HEK293 (cell line): ENCODE data around the gene UBR2.
A peak's percentile ranks its signal among the peaks of the same experiment; 100 is the strongest.

Experiments
- CTCF ChIA-PET: fragments of 350-600 bp; formaldehyde crosslinking; extraction: SDS; loops from one replicate; lab custom pipeline; 2021; ENCODE audit warnings: antibody characterized with exemption; lab: Yijun Ruan, JAX
- POLR2A ChIA-PET: fragments of 300-600 bp; formaldehyde crosslinking; extraction: SDS; loops from one replicate; lab custom pipeline; 2020; ENCODE audit warnings: antibody characterized with exemption, inconsistent platforms; lab: Yijun Ruan, JAX
- H3K27ac ChIP-seq: fragments of 200-500 bp; sonication (Bioruptor generic); 2 replicates; pipeline ENCODE4 v1.5.1; 2014; ENCODE audit warnings: low read depth, low read length, control low read depth, inconsistent platforms; ENCODE audit errors: extremely low read depth
- H3K36me3 ChIP-seq, 2 experiments: fragments of 200-500 bp in 1 of 2; sonication (Bioruptor generic) in 1 of 2; 1 replicate in 1 of 2; 2 replicates in 1 of 2; pipeline ENCODE4 v1.5.1; 2014 to 2017; ENCODE audit warnings: inconsistent platforms in 2 of 2, low read length in 2 of 2; ENCODE audit not compliant: control insufficient read depth in 2 of 2, insufficient read depth in 1 of 2
- H3K4me1 ChIP-seq: fragments of 200-500 bp; sonication (Bioruptor generic); 2 replicates; pipeline ENCODE4 v1.5.1; 2014; ENCODE audit warnings: mild to moderate bottlenecking, low read length, inconsistent platforms; ENCODE audit not compliant: control insufficient read depth, insufficient read depth
- H3K4me3 ChIP-seq: 2 replicates; pipeline ENCODE4 v1.5.1; 2011; ENCODE audit warnings: low read depth, mild to moderate bottlenecking, control low read depth, low read length, moderate library complexity
- H3K9me3 ChIP-seq: fragments of 200-500 bp; sonication (Bioruptor generic); 2 replicates; pipeline ENCODE4 v1.5.1; 2014; ENCODE audit warnings: low read depth, low read length, inconsistent platforms; ENCODE audit not compliant: control insufficient read depth, insufficient read depth
- CTCF ChIP-seq: fragments of 450-650 bp; formaldehyde crosslinking; IDR thresholded peaks from 2 replicates; pipeline ENCODE4 v1.5.1; 2016; ENCODE audit warnings: missing biosample characterization, missing genetic modification characterization
- KLF7 ChIP-seq: fragments of 450-650 bp; formaldehyde crosslinking; IDR thresholded peaks from 2 replicates; pipeline ENCODE4 v1.5.1; 2016; ENCODE audit warnings: missing biosample characterization, missing genetic modification characterization, borderline replicate concordance
- MZF1 ChIP-seq: fragments of 450-650 bp; formaldehyde crosslinking; IDR thresholded peaks from 2 replicates; pipeline ENCODE4 v1.5.1; 2017; ENCODE audit warnings: missing biosample characterization, missing genetic modification characterization, borderline replicate concordance
- PRDM1 ChIP-seq: fragments of 450-650 bp; formaldehyde crosslinking; IDR thresholded peaks from 2 replicates; pipeline ENCODE4; 2016; ENCODE audit warnings: missing biosample characterization, missing genetic modification characterization
- SALL2 ChIP-seq: fragments of 450-650 bp; formaldehyde crosslinking; IDR thresholded peaks from 2 replicates; pipeline ENCODE4 v1.5.0; 2017; ENCODE audit warnings: missing biosample characterization, mild to moderate bottlenecking, missing genetic modification characterization, borderline replicate concordance
- SCRT1 ChIP-seq: fragments of 450-650 bp; formaldehyde crosslinking; IDR thresholded peaks from 2 replicates; pipeline ENCODE4 v1.5.1; 2016; ENCODE audit warnings: missing biosample characterization, missing genetic modification characterization, borderline replicate concordance
- ZEB2 ChIP-seq: fragments of 450-650 bp; formaldehyde crosslinking; IDR thresholded peaks from 2 replicates; pipeline ENCODE4 v1.5.1; 2016; ENCODE audit warnings: missing biosample characterization, missing genetic modification characterization
- ZFP3 ChIP-seq: fragments of 450-650 bp; formaldehyde crosslinking; IDR thresholded peaks from 2 replicates; pipeline ENCODE4 v1.5.1; 2016; ENCODE audit warnings: low read depth, missing biosample characterization, missing genetic modification characterization
- ZFP41 ChIP-seq: fragments of 450-650 bp; formaldehyde crosslinking; IDR thresholded peaks from 2 replicates; pipeline ENCODE4 v1.5.1; 2016; ENCODE audit warnings: missing biosample characterization, missing genetic modification characterization, borderline replicate concordance
- ZNF114 ChIP-seq: fragments of 450-650 bp; formaldehyde crosslinking; IDR thresholded peaks from 2 replicates; pipeline ENCODE4 v1.5.0; 2017; ENCODE audit warnings: missing biosample characterization, missing genetic modification characterization
- ZNF155 ChIP-seq: fragments of 450-650 bp; formaldehyde crosslinking; IDR thresholded peaks from 2 replicates; pipeline ENCODE4 v1.5.1; 2016; ENCODE audit warnings: missing biosample characterization, missing genetic modification characterization
- ZNF169 ChIP-seq: fragments of 450-650 bp; formaldehyde crosslinking; IDR thresholded peaks from 2 replicates; pipeline ENCODE4 v1.5.1; 2016; ENCODE audit warnings: missing biosample characterization, missing genetic modification characterization
- ZNF2 ChIP-seq: fragments of 450-650 bp; formaldehyde crosslinking; IDR thresholded peaks from 2 replicates; pipeline ENCODE4 v1.5.1; 2016; ENCODE audit warnings: missing biosample characterization, missing genetic modification characterization
- ZNF214 ChIP-seq: fragments of 450-650 bp; formaldehyde crosslinking; IDR thresholded peaks from 2 replicates; pipeline ENCODE4 v1.5.1; 2017; ENCODE audit warnings: missing biosample characterization, mild to moderate bottlenecking, missing genetic modification characterization, borderline replicate concordance
- ZNF266 ChIP-seq: fragments of 450-650 bp; formaldehyde crosslinking; IDR thresholded peaks from 2 replicates; pipeline ENCODE4 v1.5.1; 2016; ENCODE audit warnings: missing biosample characterization, missing genetic modification characterization, low read depth
- ZNF311 ChIP-seq: fragments of 450-650 bp; formaldehyde crosslinking; IDR thresholded peaks from 2 replicates; pipeline ENCODE4 v1.5.1; 2017; ENCODE audit warnings: missing biosample characterization, missing genetic modification characterization, borderline replicate concordance
- ZNF394 ChIP-seq: fragments of 450-650 bp; formaldehyde crosslinking; IDR thresholded peaks from 2 replicates; pipeline ENCODE4 v1.5.1; 2016; ENCODE audit warnings: missing biosample characterization, missing genetic modification characterization, mild to moderate bottlenecking, moderate library complexity, borderline replicate concordance
- ZNF529 ChIP-seq: fragments of 450-650 bp; formaldehyde crosslinking; IDR thresholded peaks from 2 replicates; pipeline ENCODE4 v1.5.1; 2017; ENCODE audit warnings: missing genetic modification characterization, missing biosample characterization; ENCODE audit not compliant: insufficient replicate concordance
- ZNF624 ChIP-seq: fragments of 450-650 bp; formaldehyde crosslinking; IDR thresholded peaks from 2 replicates; pipeline ENCODE4 v1.5.1; 2017; ENCODE audit warnings: missing biosample characterization, missing genetic modification characterization
- ZNF639 ChIP-seq: fragments of 450-650 bp; formaldehyde crosslinking; IDR thresholded peaks from 2 replicates; pipeline ENCODE4 v1.5.1; 2016; ENCODE audit warnings: missing biosample characterization, missing genetic modification characterization
- ZNF660 ChIP-seq: fragments of 450-650 bp; IDR thresholded peaks from 2 replicates; pipeline ENCODE4 v1.5.1; 2018; ENCODE audit warnings: missing biosample characterization, mild to moderate bottlenecking, missing genetic modification characterization
- ZNF664 ChIP-seq: fragments of 450-650 bp; formaldehyde crosslinking; IDR thresholded peaks from 2 replicates; pipeline ENCODE4 v1.5.1; 2016; ENCODE audit warnings: missing biosample characterization, missing genetic modification characterization
- ZNF791 ChIP-seq: fragments of 450-650 bp; formaldehyde crosslinking; IDR thresholded peaks from 2 replicates; pipeline ENCODE4 v1.5.1; 2016; ENCODE audit warnings: missing biosample characterization, missing genetic modification characterization
- ZNF830 ChIP-seq: fragments of 450-650 bp; IDR thresholded peaks from 2 replicates; pipeline ENCODE4 v1.5.0; 2018; ENCODE audit warnings: missing biosample characterization, missing genetic modification characterization, low read depth, mild to moderate bottlenecking, moderate library complexity
- ZSCAN16 ChIP-seq: fragments of 450-650 bp; formaldehyde crosslinking; IDR thresholded peaks from 2 replicates; pipeline ENCODE4 v1.5.1; 2016; ENCODE audit warnings: missing biosample characterization, missing genetic modification characterization
- TF ChIP-seq, protein P1 (sequence below): fragments of 450-650 bp; formaldehyde crosslinking; IDR thresholded peaks from 2 replicates; pipeline ENCODE4 v1.5.1; 2016; ENCODE audit warnings: missing biosample characterization, missing genetic modification characterization, low read depth
- TF ChIP-seq, protein P2 (sequence below): fragments of 450-650 bp; IDR thresholded peaks from 2 replicates; pipeline ENCODE4 v1.5.1; 2018; ENCODE audit warnings: missing biosample characterization, missing genetic modification characterization

The UBR2 gene

GRCh38 chr6:42653851-42654250, 90.0 kb downstream of the UBR2 start (continued):
- TF ChIP-seq ZNF214 (tag by site-specific recombination) (no peak), SCRT1 (no peak), ZNF529 (tag by site-specific recombination) (no peak)
- TF ChIP-seq, protein P1, sequence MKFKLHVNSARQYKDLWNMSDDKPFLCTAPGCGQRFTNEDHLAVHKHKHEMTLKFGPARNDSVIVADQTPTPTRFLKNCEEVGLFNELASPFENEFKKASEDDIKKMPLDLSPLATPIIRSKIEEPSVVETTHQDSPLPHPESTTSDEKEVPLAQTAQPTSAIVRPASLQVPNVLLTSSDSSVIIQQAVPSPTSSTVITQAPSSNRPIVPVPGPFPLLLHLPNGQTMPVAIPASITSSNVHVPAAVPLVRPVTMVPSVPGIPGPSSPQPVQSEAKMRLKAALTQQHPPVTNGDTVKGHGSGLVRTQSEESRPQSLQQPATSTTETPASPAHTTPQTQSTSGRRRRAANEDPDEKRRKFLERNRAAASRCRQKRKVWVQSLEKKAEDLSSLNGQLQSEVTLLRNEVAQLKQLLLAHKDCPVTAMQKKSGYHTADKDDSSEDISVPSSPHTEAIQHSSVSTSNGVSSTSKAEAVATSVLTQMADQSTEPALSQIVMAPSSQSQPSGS (tag by site-specific recombination) = no peak

- ChIA-PET CTCF (interaction anchor here (0.7 to 6.1 kb wide), 5 partner anchors 16 to 241 kb away, joined by 4 to 91 read pairs (median 13); partner anchors contain the start of gene RPL7L1), POLR2A (no interaction called here)
- no peaks in the 10 kb centered on the region for H3K4me1 ChIP-seq
- peaks cover 67 to 74% of the 10 kb centered on the region in 2 experiments for H3K36me3 ChIP-seq
- H3K27ac ChIP-seq = no peak overlapping the region
- H3K4me3 ChIP-seq = no peak overlapping the region
- no peak for TF ChIP-seq ZNF311 (tag by site-specific recombination)
- TF ChIP-seq ZNF791 = no peak
- no peak for TF ChIP-seq SALL2 (tag by site-specific recombination)
- no peaks in the 10 kb centered on the region for H3K9me3 ChIP-seq
These were observed 96.0 kb downstream of the UBR2 start for GRCh38 chr6:42659806-42660205.

GRCh38 chr6:42661540-42662153, 97.8 kb downstream of the UBR2 start:
- H3K9me3 ChIP-seq = no peaks in the 10 kb centered on the region
- H3K4me1 ChIP-seq = no peaks in the 10 kb centered on the region
- no peak overlapping the region for H3K27ac ChIP-seq
- H3K36me3 ChIP-seq = peaks cover 75 to 80% of the 10 kb centered on the region in 2 experiments
- ChIA-PET CTCF (interaction anchor here (0.5 to 7.1 kb wide), 68 partner anchors 9 to 1113 kb away, joined by 3 to 127 read pairs (median 4); partner anchors contain the start of genes KLHDC3, MEA1 and RPL7L1), POLR2A (interaction anchor here (0.5 to 1.4 kb wide), 5 partner anchors 64 to 230 kb away, joined by 3 to 5 read pairs (median 4); partner anchors contain the start of genes BICRAL, RPL7L1 and TBCC)
- H3K4me3 ChIP-seq = no peak overlapping the region
- TF ChIP-seq ZFP41 (tag by site-specific recombination) = no peak
- TF ChIP-seq ZNF266 (tag by site-specific recombination) = no peak
- TF ChIP-seq ZNF155 = no peak
- no peak for TF ChIP-seq ZSCAN16 (tag by site-specific recombination)
- TF ChIP-seq KLF7 = no peak
- TF ChIP-seq, protein P2, sequence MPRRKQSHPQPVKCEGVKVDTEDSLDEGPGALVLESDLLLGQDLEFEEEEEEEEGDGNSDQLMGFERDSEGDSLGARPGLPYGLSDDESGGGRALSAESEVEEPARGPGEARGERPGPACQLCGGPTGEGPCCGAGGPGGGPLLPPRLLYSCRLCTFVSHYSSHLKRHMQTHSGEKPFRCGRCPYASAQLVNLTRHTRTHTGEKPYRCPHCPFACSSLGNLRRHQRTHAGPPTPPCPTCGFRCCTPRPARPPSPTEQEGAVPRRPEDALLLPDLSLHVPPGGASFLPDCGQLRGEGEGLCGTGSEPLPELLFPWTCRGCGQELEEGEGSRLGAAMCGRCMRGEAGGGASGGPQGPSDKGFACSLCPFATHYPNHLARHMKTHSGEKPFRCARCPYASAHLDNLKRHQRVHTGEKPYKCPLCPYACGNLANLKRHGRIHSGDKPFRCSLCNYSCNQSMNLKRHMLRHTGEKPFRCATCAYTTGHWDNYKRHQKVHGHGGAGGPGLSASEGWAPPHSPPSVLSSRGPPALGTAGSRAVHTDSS (tag by site-specific recombination) = 0 out of 2 replicates have a peak, but pooled peaks have one; percentile 7
- TF ChIP-seq CTCF (tag by site-specific recombination) = peak; percentile 47; the same call in 1 of the 2 replicates
- TF ChIP-seq ZNF830 (tag by site-specific recombination) = no peak
- TF ChIP-seq ZFP3 (tag by site-specific recombination) = no peak
- TF ChIP-seq ZNF639 (tag by site-specific recombination) = no peak
- no peak for TF ChIP-seq ZNF169 (tag by site-specific recombination)
- peak; percentile 37; the same call in 1 of the 2 replicates for TF ChIP-seq ZNF394 (tag by site-specific recombination)
- peak; percentile 31; the same call in 1 of the 2 replicates for TF ChIP-seq ZEB2 (tag by site-specific recombination)
- peak; percentile 88 for TF ChIP-seq ZNF2 (tag by site-specific recombination)
- no peak for TF ChIP-seq ZNF624 (tag by site-specific recombination)
- no peak for TF ChIP-seq PRDM1 (tag by site-specific recombination)
- peak; percentile 86 for TF ChIP-seq ZNF660 (tag by site-specific recombination)
- no peak for TF ChIP-seq ZNF664
- TF ChIP-seq ZNF114 (tag by site-specific recombination) = no peak
- no peak for TF ChIP-seq ZNF311 (tag by site-specific recombination)
- peak; percentile 85; the same call in 1 of the 2 replicates for TF ChIP-seq MZF1 (tag by site-specific recombination)
